ENCODE data around the gene TOPBP1. TPM values are rescaled to one million over a fixed set of nuclear protein-coding genes. Genes with fewer than 3 reads are reported as not detected.

TOPBP1 gene
- total RNA-seq, 1 donor from 2014 or later = 49.9 TPM

GRCh38 chr3:133662278-133662651 lies 524 bp upstream of the TOPBP1 start:
- peak overlapping the region; percentile 98 for H3K4me3 Mint-ChIP-seq
- TF ChIP-seq CTCF (IDR thresholded peaks at IDR 0.05) = no peak
- CTCF ChIA-PET = interaction anchor here (0.8 kb wide), 1 partner anchor 938 kb away, joined by 4 read pairs; no protein-coding TSS in a partner anchor
- ATAC-seq (ENCODE audit: low read depth) (no peak), DNase-seq (no peak)
- H3K36me3 Mint-ChIP-seq (ENCODE audit: low read depth) = peaks cover 28% of the 10 kb centered on the region
- H3K27me3 Mint-ChIP-seq = no peaks in the 10 kb centered on the region
- H3K9me3 Mint-ChIP-seq = no peaks in the 10 kb centered on the region
- POLR2A ChIA-PET = interaction anchor here (0.9 to 2.2 kb wide), 5 partner anchors 13 to 1245 kb away, joined by 3 to 20 read pairs (median 4); partner anchors contain the start of genes CDV3 and DNAJC13
- peak overlapping the region; percentile 95 for H3K27ac Mint-ChIP-seq
- H3K4me1 Mint-ChIP-seq = peaks cover 34% of the 10 kb centered on the region
- intact Hi-C loops (cut with micrococcal nuclease) = loop anchor here (1.0 to 5.0 kb wide), 6 partner anchors 143 to 1245 kb away; partner anchors contain the start of genes ACAD11, CEP63, DNAJC13 and SRPRB

GRCh38 chr3:133659806-133660205 lies 1.9 kb downstream of the TOPBP1 start:
- no peak for TF ChIP-seq CTCF (IDR thresholded peaks at IDR 0.05)
- ChIA-PET POLR2A (no interaction called here), CTCF (no interaction called here)
- peak overlapping the region; percentile 11 for H3K4me3 Mint-ChIP-seq
- intact Hi-C loops (cut with micrococcal nuclease) = loop anchor here (2.0 to 5.0 kb wide), 3 partner anchors 233 to 1243 kb away; partner anchors contain the start of genes DNAJC13 and NPHP3
- ATAC-seq (ENCODE audit: low read depth) = no peak
- peaks cover 47% of the 10 kb centered on the region for H3K36me3 Mint-ChIP-seq (ENCODE audit: low read depth)
- H3K27me3 Mint-ChIP-seq = no peaks in the 10 kb centered on the region
- H3K9me3 Mint-ChIP-seq = no peaks in the 10 kb centered on the region
- no peak for DNase-seq
- peaks cover 34% of the 10 kb centered on the region for H3K4me1 Mint-ChIP-seq
- H3K27ac Mint-ChIP-seq = no peak overlapping the region

GRCh38 chr3:133655731-133656515 lies 5.8 kb downstream of the TOPBP1 start:
- DNase-seq (no peak), ATAC-seq (ENCODE audit: low read depth) (no peak)
- H3K4me1 Mint-ChIP-seq = peaks cover 12% of the 10 kb centered on the region
- H3K27me3 Mint-ChIP-seq = no peaks in the 10 kb centered on the region
- H3K9me3 Mint-ChIP-seq = no peaks in the 10 kb centered on the region
- no peak overlapping the region for H3K4me3 Mint-ChIP-seq
- no peak overlapping the region for H3K27ac Mint-ChIP-seq
- H3K36me3 Mint-ChIP-seq (ENCODE audit: low read depth) = peaks cover 73% of the 10 kb centered on the region
- intact Hi-C loops (cut with micrococcal nuclease) = no loop called here
- ChIA-PET CTCF (no interaction called here), POLR2A (no interaction called here)
- TF ChIP-seq CTCF (IDR thresholded peaks at IDR 0.05) = no peak

GRCh38 chr3:133649486-133650068 lies 12.2 kb downstream of the TOPBP1 start:
- Mint-ChIP-seq H3K4me1 (no peaks in the 10 kb centered on the region), H3K27me3 (no peaks in the 10 kb centered on the region), H3K27ac (no peak overlapping the region), H3K9me3 (no peaks in the 10 kb centered on the region), H3K36me3 (ENCODE audit: low read depth) (peaks cover 65% of the 10 kb centered on the region), H3K4me3 (no peak overlapping the region)
- CTCF ChIA-PET = no interaction called here
- TF ChIP-seq CTCF (IDR thresholded peaks at IDR 0.05) = no peak
- ATAC-seq (ENCODE audit: low read depth) = no peak
- DNase-seq = no peak
- POLR2A ChIA-PET = interaction anchor here (1.2 kb wide), 1 partner anchor 13 kb away, joined by 3 read pairs; the partner anchor contains the start of gene TOPBP1
- intact Hi-C loops (cut with micrococcal nuclease) = no loop called here

GRCh38 chr3:133644768-133645167 lies 17.0 kb downstream of the TOPBP1 start:
- Mint-ChIP-seq H3K27me3 (no peaks in the 10 kb centered on the region), H3K27ac (no peak overlapping the region), H3K4me3 (no peak overlapping the region), H3K4me1 (no peaks in the 10 kb centered on the region), H3K36me3 (ENCODE audit: low read depth) (peaks cover 73% of the 10 kb centered on the region), H3K9me3 (no peaks in the 10 kb centered on the region)
- no peak for ATAC-seq (ENCODE audit: low read depth)
- no peak for DNase-seq
- no peak for TF ChIP-seq CTCF (IDR thresholded peaks at IDR 0.05)
- CTCF ChIA-PET = no interaction called here
- POLR2A ChIA-PET = no interaction called here
- intact Hi-C loops (cut with micrococcal nuclease) = no loop called here

Measured in activated B cell treated with CpG ODN at 0.5 μM for 24 hours (primary cell).